NCI-H82 (cell line): ENCODE data around the gene PLCL1.

ENCODE experiments used
- DNase-seq: peaks from one replicate; lab custom pipeline; 2025; lab: John Stamatoyannopoulos, UW

The PLCL1 gene

DNA sequence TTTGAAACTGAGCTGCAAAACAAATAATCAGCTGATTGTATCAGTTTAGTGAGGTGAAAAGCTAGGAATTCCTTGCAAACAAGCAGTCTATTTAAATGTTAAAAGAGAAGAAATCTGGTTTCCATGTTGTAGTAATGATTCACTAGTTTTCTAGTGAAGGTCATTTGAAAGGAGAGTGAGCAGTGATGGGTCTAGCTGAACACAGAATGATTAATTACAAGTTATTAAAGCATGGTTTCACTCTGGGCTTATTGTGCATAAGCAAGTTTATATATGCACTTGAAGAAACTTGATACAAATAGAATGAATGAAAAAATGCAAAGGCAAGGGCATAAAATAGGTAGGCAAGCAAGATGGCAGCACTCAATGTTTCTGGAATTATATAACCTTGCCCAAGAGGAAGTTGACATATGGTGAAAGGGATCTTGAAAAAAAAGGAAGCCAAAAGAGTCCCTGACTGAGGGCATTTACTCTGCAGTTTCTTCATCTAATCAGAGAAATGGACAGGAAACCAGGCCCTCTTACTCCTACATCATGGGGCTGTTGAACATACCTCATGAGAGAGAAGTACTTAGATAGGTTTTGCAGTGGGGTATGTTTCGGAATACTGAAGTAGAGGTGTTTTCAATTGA is 53.2 kb downstream of the PLCL1 start:
- DNase-seq = no peak

DNA sequence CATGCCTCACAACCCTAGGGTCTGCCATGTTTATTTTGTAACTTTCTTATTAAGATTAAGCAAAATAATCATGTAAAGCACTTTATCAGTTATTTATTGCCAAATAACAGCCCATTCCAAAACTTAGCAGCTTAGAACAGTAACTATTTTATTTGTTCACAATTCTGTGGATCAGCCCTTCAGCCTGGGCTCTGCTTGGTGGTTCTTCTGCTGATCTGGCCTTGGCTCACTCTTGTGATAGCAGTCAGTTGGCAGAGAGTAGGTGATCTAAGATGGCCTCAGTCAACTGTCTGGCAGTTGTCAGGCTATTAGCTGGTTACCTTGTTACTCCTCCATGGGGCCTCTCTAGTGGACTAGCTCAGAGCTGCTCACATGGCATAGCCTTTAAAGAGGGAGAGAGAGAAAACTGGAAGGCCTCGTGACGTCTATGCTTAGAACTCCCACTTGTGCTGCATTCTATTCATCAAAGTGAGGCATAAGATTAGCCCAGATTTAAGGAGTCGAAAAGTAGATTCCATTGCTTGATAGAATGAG is 54.3 kb downstream of the PLCL1 start:
- no peak for DNase-seq

- no peak for DNase-seq
Measured at GRCh38 chr2:197862246-197862955, 58.0 kb downstream of the PLCL1 start.

- no peak for DNase-seq
Measured at GRCh38 chr2:197863744-197864143, 59.4 kb downstream of the PLCL1 start.

DNA sequence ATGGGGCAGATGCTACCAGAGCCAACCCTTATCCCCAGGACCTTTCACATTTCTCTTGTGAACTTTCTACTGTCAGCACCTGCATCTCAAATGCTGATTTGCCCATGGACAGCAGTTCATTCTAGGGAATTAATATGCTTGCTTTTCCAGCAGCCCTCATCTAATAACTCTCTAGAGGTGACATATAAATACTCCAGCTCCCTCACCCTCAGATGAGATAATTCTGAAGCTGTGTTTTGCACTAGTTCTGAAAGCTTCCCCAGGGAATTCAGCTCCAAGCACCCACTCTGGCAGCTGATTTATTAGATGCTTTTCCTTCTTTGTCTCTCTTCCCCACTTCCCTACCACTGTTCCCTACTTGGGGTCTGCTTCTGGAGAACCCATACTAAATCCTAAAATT is 62.1 kb downstream of the PLCL1 start:
- DNase-seq = peak; percentile 44

- no peak for DNase-seq
Measured at GRCh38 chr2:197867033-197867432, 62.6 kb downstream of the PLCL1 start.

DNA sequence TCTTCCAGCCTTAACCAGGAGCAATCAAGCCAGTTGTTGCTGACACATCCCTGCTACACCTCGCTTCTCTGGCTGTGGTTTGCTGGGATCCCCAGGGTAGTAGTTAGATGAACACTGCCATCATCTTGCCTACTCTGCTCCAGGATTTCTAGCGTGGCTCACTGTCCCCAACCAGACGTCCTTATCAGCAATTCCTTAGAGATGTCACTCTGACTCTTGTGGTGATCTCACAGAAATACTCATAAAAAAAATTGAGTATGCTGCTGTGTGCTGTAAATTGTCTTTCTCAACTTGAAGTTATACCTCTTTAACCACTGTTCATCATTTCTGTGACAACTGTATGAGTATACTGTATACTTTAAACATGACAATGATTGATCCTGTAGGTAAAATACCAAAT is 63.2 kb downstream of the PLCL1 start:
- no peak for DNase-seq

DNA sequence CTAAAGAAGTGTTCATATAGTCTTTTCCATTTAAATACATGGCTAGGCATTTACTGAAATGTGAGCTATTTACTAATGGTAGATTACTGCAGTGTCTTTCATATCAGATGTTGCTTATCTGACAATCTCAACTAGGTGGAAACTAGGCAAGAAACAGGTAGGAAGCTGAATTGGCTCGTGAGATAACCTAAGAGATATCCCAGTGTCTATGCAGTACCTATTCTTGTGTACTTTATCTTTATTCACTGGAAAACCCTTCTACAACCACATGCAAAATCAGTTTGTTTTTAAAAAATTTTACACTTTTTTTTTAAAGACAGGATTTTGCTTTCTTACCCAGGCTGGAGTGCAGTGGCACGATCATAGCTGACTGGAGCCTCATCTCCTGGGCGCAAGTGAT is 63.8 kb downstream of the PLCL1 start:
- no peak for DNase-seq

- no peak for DNase-seq
Measured at GRCh38 chr2:197869041-197869440, 64.6 kb downstream of the PLCL1 start.

DNA sequence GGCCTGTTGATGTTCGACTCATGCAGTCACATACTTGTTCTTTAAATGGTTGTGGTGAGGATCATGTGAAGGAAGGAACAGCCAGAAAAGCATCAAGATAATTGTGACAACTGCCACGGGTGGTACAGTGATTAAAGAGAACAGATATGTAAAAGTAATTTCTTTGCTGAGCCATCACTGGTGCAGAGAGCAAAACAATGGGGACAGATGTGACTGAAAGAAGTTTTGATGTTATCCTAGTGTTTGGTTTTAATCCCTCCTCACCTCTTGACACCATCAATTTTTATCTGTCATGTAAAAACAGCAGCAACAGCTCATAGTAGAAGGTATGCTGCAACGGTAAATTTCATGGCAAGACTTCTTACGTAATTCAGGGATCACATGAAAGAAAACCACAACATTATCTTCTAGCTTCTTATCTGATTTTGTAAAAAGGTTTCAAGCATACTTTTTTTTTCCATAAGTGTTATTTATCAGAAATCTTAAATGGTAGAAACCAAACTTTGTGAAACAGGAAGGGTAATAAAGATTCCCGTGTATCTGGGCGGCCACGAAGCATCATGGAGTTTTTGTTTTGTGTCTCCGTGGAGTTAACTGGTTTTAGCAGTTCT is 65.2 kb downstream of the PLCL1 start:
- DNase-seq = peak; percentile 24

DNA sequence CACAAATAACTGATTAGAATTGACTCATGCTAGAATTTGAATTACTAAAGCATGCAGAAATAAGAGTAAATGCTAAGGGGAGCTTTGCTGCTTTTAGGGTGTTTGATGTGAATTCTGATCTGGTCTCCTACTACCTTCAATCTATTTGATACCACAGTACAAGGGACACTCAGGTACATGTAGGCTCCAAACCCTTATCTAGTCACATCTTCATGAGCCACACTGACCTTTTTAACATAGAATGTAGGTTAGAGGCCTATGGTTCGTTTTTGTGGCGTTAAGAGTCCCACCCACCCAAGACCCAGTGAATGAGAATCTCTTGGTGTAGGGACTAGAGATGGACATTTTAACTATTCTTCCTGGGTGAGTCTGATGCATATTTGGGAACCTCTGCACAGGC is 65.7 kb downstream of the PLCL1 start:
- DNase-seq = no peak

- DNase-seq = peak; percentile 6
Measured at GRCh38 chr2:197871780-197872456, 67.5 kb downstream of the PLCL1 start.

DNA sequence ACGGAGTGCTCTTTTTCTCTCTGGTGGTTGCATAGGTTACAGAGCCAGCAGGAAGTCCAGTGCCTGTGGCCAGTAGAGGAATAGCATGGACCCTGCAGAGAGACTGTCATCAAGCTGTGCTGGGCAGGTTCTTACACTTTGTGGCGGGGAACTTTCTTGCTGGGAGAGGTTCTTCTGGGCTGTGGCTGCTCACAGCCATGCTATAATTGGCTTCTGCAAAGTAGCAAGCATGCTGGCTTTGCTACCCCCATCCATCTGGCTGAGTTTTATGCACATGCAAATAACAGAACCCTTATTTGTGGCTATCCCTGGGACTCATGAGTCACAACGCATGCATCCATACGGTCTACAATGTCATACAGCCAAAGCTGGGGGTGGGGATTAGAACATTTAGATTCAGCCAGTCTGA is 68.9 kb downstream of the PLCL1 start:
- DNase-seq = peak; percentile 97

GRCh38 chr2:197875763-197876162 is 71.4 kb downstream of the PLCL1 start:
- DNase-seq = no peak

DNA sequence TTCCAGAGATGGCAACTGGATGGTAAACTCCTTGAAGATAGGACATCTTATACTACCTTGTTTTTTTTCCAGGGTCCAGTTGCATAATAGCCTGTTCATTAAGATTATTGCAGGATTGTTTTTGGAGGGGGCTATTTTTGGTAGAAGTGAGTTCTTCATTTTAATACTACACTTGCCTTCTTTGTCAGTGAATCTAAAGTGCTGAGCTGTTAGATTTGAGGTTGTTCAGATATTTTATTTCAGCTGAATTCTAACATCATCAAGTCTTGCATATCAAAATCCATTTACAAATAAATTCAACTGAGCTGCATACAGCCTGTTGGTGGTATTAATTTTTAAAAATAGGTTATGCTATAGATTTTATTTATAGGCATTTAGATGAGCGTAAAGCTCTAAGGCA is 72.1 kb downstream of the PLCL1 start:
- DNase-seq = no peak

GRCh38 chr2:197877038-197877437 is 72.6 kb downstream of the PLCL1 start:
- DNase-seq = no peak

DNA sequence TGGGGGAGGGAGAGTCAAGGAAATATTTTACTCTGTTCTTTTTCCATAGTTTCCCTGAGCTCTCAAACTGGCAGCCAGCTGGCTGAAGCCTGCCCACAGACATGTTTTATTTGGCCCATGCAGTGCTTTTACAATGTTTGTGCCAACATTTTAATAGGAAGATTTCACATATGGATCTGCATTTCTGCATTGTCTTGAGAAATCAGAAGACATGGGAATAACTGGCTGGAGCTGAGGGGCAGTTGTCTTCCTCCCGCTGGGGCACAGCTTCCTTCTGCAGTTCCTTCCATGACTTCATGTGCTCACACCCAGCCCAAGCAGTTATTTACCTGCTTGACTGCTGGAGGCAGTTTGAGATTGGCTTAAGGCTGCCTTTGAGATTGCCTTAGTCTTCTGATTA is 74.4 kb downstream of the PLCL1 start:
- DNase-seq = no peak

DNA sequence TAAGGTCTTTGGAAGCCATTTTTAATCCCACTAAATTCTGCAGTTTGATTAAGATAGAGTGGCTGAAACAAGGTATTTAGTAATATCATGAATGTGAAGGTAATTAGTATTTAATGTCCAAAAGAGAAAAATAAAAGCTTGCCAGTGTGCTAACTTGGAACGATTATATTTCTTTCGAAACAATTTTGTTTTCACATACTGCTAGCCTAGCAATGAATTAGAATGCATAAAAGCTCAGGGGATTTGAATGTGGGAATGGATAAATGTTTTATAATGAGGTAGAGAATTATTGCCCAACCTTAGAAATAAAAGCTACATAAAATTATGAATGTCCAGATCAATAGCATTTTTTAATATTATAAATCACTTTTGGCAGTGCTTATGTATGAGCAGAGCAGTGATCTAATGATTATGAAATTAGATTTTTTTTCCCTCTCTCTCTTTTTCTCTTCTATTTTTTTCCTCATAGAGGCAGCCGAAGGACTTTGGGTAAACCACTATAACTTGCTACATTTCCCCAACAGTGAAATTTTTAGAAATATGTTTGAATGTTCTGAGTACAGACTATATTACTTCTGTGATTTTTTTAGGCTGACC is 75.5 kb downstream of the PLCL1 start:
- no peak for DNase-seq

GRCh38 chr2:197883354-197884032 is 79.1 kb downstream of the PLCL1 start:
- no peak for DNase-seq

GRCh38 chr2:197884252-197884651 is 79.9 kb downstream of the PLCL1 start:
- no peak for DNase-seq

GRCh38 chr2:197885126-197885525 is 80.7 kb downstream of the PLCL1 start:
- no peak for DNase-seq

DNA sequence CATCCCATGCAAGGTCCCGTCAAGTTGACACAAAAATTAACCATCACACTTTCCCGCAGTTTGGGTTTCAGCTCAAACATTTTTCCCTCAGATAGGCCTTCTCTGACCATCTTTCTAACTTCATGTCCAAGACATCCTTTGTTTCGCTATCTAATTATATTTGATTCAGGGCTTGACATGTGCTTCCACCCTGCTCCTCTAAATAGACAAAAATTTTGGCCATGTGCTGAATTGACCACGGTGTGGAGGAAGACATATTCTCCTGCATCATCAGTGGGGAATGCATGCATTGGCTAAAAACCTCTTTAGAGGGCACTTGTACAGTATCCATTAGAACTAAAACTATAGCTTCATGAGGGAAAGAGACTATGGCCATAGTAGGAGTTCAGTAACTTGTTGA is 81.2 kb downstream of the PLCL1 start:
- DNase-seq = no peak
